Gastroesophageal sphincter (tissue), 4 donors: ENCODE measurements around the gene CCDC178. TPM values are rescaled to one million over a fixed set of nuclear protein-coding genes. Genes with fewer than 3 reads are reported as not detected.

Experiments
- ATAC-seq: fragments of 150-250 bp; one replicate; pipeline ENCODE4 v1.9.1; 2016; ENCODE audit warnings: mild to moderate bottlenecking, moderate library complexity
- H3K27ac ChIP-seq, 4 donors: fragments of 200-600 bp; sonication (generic) in 3 of 4; 1 replicate in 3 of 4; 2 replicates in 1 of 4; pipeline ENCODE4 v1.5.1; 2016 to 2019
- H3K27me3 ChIP-seq: fragments of 200-600 bp; sonication (generic); one replicate; pipeline ENCODE4 v1.5.1; 2019
- H3K36me3 ChIP-seq, 2 donors: fragments of 200-600 bp; sonication (generic); one replicate each; pipeline ENCODE4 v1.5.1; 2019; ENCODE audit warnings: control low read depth in 1 of 2
- H3K4me1 ChIP-seq, 3 donors: fragments of 200-600 bp; sonication (generic); 1 replicate in 2 of 3; 2 replicates in 1 of 3; pipeline ENCODE4 v1.5.1; 2016 to 2019; ENCODE audit warnings: control low read depth in 2 of 3
- H3K4me3 ChIP-seq, 2 donors: fragments of 200-600 bp; sonication (generic); one replicate each; pipeline ENCODE4 v1.5.1; 2019; ENCODE audit warnings: mild to moderate bottlenecking in 1 of 2, moderate library complexity in 1 of 2
- H3K9me3 ChIP-seq, 3 donors: fragments of 200-600 bp; sonication (generic); one replicate each; pipeline ENCODE4 v1.5.1; 2017 to 2019; ENCODE audit warnings: control low read depth in 2 of 3
- CTCF ChIP-seq, 4 experiments: fragments of 200-600 bp in 2 of 4; fragments of 450-650 bp in 2 of 4; sonication (generic) in 1 of 4; IDR thresholded peaks; one replicate each; pipeline ENCODE4 v1.5.1; 2017 to 2019; ENCODE audit warnings: antibody characterized with exemption in 4 of 4, mild to moderate bottlenecking in 2 of 4, moderate library complexity in 2 of 4
- EP300 ChIP-seq: sonication (generic); formaldehyde crosslinking; IDR thresholded peaks from one replicate; pipeline ENCODE4 v1.6.1; 2017; ENCODE audit warnings: antibody characterized with exemption, mild to moderate bottlenecking
- POLR2A ChIP-seq, 2 donors: fragments of 450-650 bp; IDR thresholded peaks; one replicate each; pipeline ENCODE4 v1.6.1; 2017; ENCODE audit warnings: antibody characterized with exemption in 2 of 2, mild to moderate bottlenecking in 2 of 2, moderate library complexity in 1 of 2
- POLR2AphosphoS5 ChIP-seq: sonication (generic); formaldehyde crosslinking; IDR thresholded peaks from one replicate; pipeline ENCODE4 v1.6.1; 2017; ENCODE audit warnings: antibody characterized with exemption
- WGBS, 2 donors: methylation state at CpG; one replicate each; pipeline ENCODE4 v1.1.5; 2018; ENCODE audit warnings: low coverage in 1 of 2; 5-methylcytosine and 5-hydroxymethylcytosine counted together
- total RNA-seq, 4 donors: library from RNA; depleted of rRNA; stranded (reverse); fragments of >200 nt; gene quantifications; one replicate each; pipeline ENCODE4 v1.1.0, GENCODE V29; 2016

CCDC178 gene
- total RNA-seq, 4 donors from 2014 or later, result 0.27 to 3.3 (median 2.1) TPM; not detected in 1

GRCh38 chr18:33123862-33124518, 316.5 kb downstream of the CCDC178 start:
- TF ChIP-seq CTCF (IDR thresholded peaks at IDR 0.05) (no peak), POLR2A (IDR thresholded peaks at IDR 0.05) (no peak), EP300 (no peak), POLR2AphosphoS5 (no peak)
- ATAC-seq, result no peak
- Histone ChIP-seq H3K27me3 (no peaks in the 10 kb centered on the region), H3K36me3 (no peaks in the 10 kb centered on the region), H3K27ac (no peak overlapping the region), H3K4me3 (no peak overlapping the region), H3K9me3 (no peaks in the 10 kb centered on the region), H3K4me1 (no peaks in the 10 kb centered on the region)
- 72 to 80% methylated on average over 7 of the region's 7 CpGs for WGBS, 2 donors

GRCh38 chr18:33116376-33116775, 324.1 kb downstream of the CCDC178 start:
- 12 to 17% methylated on average over 3 of the region's 3 CpGs for WGBS, 2 donors
- Histone ChIP-seq H3K36me3 (no peaks in the 10 kb centered on the region), H3K9me3 (peaks cover 0 to 13% (median 0%) of the 10 kb centered on the region in 3 donors), H3K27ac (no peak overlapping the region), H3K4me3 (no peak overlapping the region), H3K27me3 (no peaks in the 10 kb centered on the region), H3K4me1 (no peaks in the 10 kb centered on the region)
- no peak for ATAC-seq
- TF ChIP-seq POLR2A (IDR thresholded peaks at IDR 0.05), result no peak
- no peak for TF ChIP-seq POLR2AphosphoS5
- no peak for TF ChIP-seq CTCF (IDR thresholded peaks at IDR 0.05)
- TF ChIP-seq EP300, result no peak

- 83 to 100% methylated on average over 1 of the region's 1 CpG for WGBS, 2 donors
- no peak for ATAC-seq
- Histone ChIP-seq H3K27ac (no peak overlapping the region), H3K36me3 (no peaks in the 10 kb centered on the region), H3K27me3 (no peaks in the 10 kb centered on the region), H3K4me1 (no peaks in the 10 kb centered on the region), H3K9me3 (peaks cover 0 to 13% (median 0%) of the 10 kb centered on the region in 3 donors), H3K4me3 (no peak overlapping the region)
- TF ChIP-seq CTCF (IDR thresholded peaks at IDR 0.05) (no peak), POLR2AphosphoS5 (no peak), EP300 (no peak)
These were observed 324.6 kb downstream of the CCDC178 start for GRCh38 chr18:33115917-33116316.

DNA sequence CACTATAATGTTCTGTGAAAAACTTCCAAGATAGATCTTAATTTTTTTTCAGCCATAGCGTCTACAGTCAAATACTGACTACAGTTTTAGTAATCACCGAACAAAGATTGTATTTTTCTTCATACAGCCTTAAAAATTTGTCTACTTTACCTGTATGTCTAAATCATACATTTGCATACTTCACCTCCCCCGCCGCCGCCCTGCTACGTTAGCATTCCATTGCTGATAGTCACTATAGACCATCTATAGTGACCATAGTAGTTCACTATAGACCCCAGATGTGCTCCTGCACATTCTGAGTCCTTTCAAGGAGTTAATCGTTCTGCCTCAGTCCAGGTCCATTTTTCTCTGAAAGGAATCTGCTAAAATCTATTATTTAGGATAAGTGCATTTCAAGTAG, 325.0 kb downstream of the CCDC178 start:
- TF ChIP-seq POLR2AphosphoS5 (no peak), CTCF (IDR thresholded peaks at IDR 0.05) (no peak), EP300 (no peak), POLR2A (IDR thresholded peaks at IDR 0.05) (no peak)
- H3K27ac ChIP-seq, result no peak overlapping the region
- no peaks in the 10 kb centered on the region for H3K4me1 ChIP-seq
- peaks cover 0 to 13% (median 0%) of the 10 kb centered on the region in 3 donors for H3K9me3 ChIP-seq
- 90 to 96% methylated on average over 7 of the region's 7 CpGs for WGBS, 2 donors
- no peak overlapping the region for H3K4me3 ChIP-seq
- ATAC-seq, result no peak
- no peaks in the 10 kb centered on the region for H3K27me3 ChIP-seq
- H3K36me3 ChIP-seq, result no peaks in the 10 kb centered on the region

DNA sequence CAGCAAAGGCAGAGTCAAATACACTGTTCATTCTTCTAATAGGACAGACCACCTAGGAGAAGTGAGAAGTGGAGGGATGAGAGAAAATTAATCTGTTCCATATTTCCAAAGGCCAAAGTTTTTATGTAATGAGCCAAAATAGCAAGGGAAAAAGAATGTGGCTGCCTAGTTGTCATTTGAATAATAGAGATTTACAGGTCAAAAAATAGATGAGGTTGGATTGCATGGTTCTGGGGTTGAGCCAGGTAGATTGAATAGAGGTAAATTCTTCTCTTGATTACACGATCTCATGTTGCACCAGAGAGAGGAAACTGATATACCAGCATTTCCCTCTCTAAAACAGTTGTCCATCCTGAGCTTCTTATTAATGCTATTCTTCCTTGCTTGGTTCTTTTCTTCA, 325.8 kb downstream of the CCDC178 start:
- H3K4me1 ChIP-seq, result no peaks in the 10 kb centered on the region
- ATAC-seq, result no peak
- TF ChIP-seq CTCF (IDR thresholded peaks at IDR 0.05) (no peak), EP300 (no peak), POLR2A (IDR thresholded peaks at IDR 0.05) (no peak), POLR2AphosphoS5 (no peak)
- no peak overlapping the region for H3K27ac ChIP-seq
- H3K27me3 ChIP-seq, result no peaks in the 10 kb centered on the region
- no peak overlapping the region for H3K4me3 ChIP-seq
- peaks cover 0 to 13% (median 0%) of the 10 kb centered on the region in 3 donors for H3K9me3 ChIP-seq
- no peaks in the 10 kb centered on the region for H3K36me3 ChIP-seq
- 83 to 88% methylated on average over 1 of the region's 1 CpG for WGBS, 2 donors
